GM21619 (cell line): ENCODE data around the gene PDF.

ENCODE experiments used
- ATAC-seq: cut with Tn5 transposase; IDR thresholded peaks from one replicate; pipeline ENCODE4 v1.9.1; 2021; ENCODE audit not compliant: unreplicated experiment

PDF gene

DNA sequence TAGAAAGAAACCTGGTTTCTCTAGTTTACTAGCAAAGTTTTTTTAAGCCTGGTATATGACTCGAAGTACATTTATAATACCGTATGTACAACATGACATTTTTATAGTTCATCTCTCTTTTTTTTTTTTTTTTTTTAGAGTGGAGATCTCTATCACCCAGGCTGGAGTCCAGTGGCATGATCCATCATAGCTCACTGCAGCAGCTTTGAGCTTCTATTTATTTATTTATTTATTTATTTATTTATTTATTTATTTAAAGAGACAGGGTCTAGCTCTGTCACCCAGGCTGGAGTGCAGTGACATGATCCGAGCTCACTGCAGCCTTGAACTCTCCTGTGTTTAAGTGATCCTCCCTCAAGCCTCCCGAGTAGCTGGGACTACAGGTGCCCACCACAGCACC is 45.1 kb downstream of the PDF start:
- no peak for ATAC-seq

DNA sequence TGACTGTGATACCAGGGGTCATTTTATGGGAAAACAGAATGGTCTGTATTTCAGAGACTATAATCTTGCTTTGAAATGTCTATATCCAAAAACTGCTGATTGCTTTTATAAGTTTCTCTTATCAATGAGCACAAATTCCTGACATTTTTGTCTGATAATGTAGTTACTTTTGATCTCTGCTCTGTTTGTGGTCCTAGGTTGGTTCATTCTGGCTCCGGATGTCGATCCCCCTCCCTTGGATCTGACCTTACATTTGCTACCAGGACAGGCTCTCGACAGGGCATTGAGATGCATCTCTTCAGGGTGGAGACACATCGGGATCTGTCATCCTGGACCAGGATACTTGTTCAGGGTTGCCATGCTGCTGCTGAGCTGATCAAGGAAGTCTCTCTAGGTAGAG is 46.5 kb downstream of the PDF start:
- no peak for ATAC-seq

DNA sequence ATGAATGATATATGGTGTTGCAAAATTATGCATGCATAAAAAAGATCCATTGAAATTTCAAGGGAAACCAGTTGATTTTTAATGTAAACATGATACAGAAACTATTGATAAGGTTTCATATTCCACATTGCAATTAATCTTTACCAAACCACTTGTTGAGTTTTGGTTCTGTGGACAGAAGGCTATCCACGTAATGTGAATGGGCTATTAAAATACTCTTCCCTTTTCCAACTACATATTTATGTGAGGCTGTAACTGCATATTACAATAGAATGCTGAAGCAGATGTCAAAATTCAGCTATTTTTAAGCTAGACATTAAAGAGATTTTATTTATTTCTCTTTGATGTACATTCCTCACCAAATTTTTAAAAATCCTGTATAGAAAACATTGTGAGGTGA is 53.0 kb downstream of the PDF start:
- ATAC-seq: no peak
